Measurements from ENCODE around the gene STAG1.
"Not testable (repeated sequence)": the region's sequence is repeated elsewhere in the genome, so short reads cannot be mapped to it uniquely, and the experiment has no call there.

The STAG1 gene

GRCh38 chr3:136645915-136646314 lies 106.3 kb downstream of the STAG1 start:
- no peak for DNase-seq (ENCODE audit: low read depth in 2 of 2)

GRCh38 chr3:136644212-136644611 lies 108.0 kb downstream of the STAG1 start:
- DNase-seq (ENCODE audit: low read depth in 2 of 2) = no peak

GRCh38 chr3:136643380-136643779 lies 108.8 kb downstream of the STAG1 start:
- DNase-seq (ENCODE audit: low read depth in 2 of 2) = not testable (repeated sequence)

- DNase-seq (ENCODE audit: low read depth in 2 of 2) = no peak
These were observed 109.5 kb downstream of the STAG1 start for GRCh38 chr3:136642711-136643110.

- DNase-seq (ENCODE audit: low read depth in 2 of 2) = no peak
These were observed 113.1 kb downstream of the STAG1 start for GRCh38 chr3:136639069-136639468.

GRCh38 chr3:136637176-136637575 lies 115.0 kb downstream of the STAG1 start:
- no peak for DNase-seq (ENCODE audit: low read depth in 2 of 2)

GRCh38 chr3:136634821-136635220 lies 117.4 kb downstream of the STAG1 start:
- DNase-seq (ENCODE audit: low read depth in 2 of 2) = no peak

GRCh38 chr3:136632625-136633081 lies 119.5 kb downstream of the STAG1 start:
- no peak for DNase-seq (ENCODE audit: low read depth in 2 of 2)

- no peak for DNase-seq (ENCODE audit: low read depth in 2 of 2)
These were observed 120.8 kb downstream of the STAG1 start for GRCh38 chr3:136631424-136631823.

GRCh38 chr3:136630915-136631314 lies 121.3 kb downstream of the STAG1 start:
- DNase-seq (ENCODE audit: low read depth in 2 of 2) = no peak

GRCh38 chr3:136626493-136626892 lies 125.7 kb downstream of the STAG1 start:
- no peak for DNase-seq (ENCODE audit: low read depth in 2 of 2)

GRCh38 chr3:136624894-136625815 lies 127.0 kb downstream of the STAG1 start:
- no peak for DNase-seq (ENCODE audit: low read depth in 2 of 2)

- no peak for DNase-seq (ENCODE audit: low read depth in 2 of 2)
These were observed 127.8 kb downstream of the STAG1 start for GRCh38 chr3:136624371-136624770.

- no peak for DNase-seq (ENCODE audit: low read depth in 2 of 2)
These were observed 130.6 kb downstream of the STAG1 start for GRCh38 chr3:136621628-136622027.

- no peak for DNase-seq (ENCODE audit: low read depth in 2 of 2)
These were observed 131.7 kb downstream of the STAG1 start for GRCh38 chr3:136620436-136620835.

- not testable (repeated sequence) for DNase-seq (ENCODE audit: low read depth in 2 of 2)
These were observed 134.1 kb downstream of the STAG1 start for GRCh38 chr3:136617969-136618525.

GRCh38 chr3:136617198-136617597 lies 135.0 kb downstream of the STAG1 start:
- no peak for DNase-seq (ENCODE audit: low read depth in 2 of 2)

- DNase-seq (ENCODE audit: low read depth in 2 of 2) = no peak
These were observed 139.7 kb downstream of the STAG1 start for GRCh38 chr3:136612512-136612911.

- DNase-seq (ENCODE audit: low read depth in 2 of 2) = no peak
These were observed 145.2 kb downstream of the STAG1 start for GRCh38 chr3:136606990-136607389.

GRCh38 chr3:136606216-136606615 lies 146.0 kb downstream of the STAG1 start:
- DNase-seq (ENCODE audit: low read depth in 2 of 2) = not testable (repeated sequence)

- DNase-seq (ENCODE audit: low read depth in 2 of 2) = no peak
These were observed 147.2 kb downstream of the STAG1 start for GRCh38 chr3:136604961-136605360.

- DNase-seq (ENCODE audit: low read depth in 2 of 2) = no peak
These were observed 149.4 kb downstream of the STAG1 start for GRCh38 chr3:136602818-136603217.
